Measurements from ENCODE around the gene PRSS53.

The PRSS53 gene

DNA sequence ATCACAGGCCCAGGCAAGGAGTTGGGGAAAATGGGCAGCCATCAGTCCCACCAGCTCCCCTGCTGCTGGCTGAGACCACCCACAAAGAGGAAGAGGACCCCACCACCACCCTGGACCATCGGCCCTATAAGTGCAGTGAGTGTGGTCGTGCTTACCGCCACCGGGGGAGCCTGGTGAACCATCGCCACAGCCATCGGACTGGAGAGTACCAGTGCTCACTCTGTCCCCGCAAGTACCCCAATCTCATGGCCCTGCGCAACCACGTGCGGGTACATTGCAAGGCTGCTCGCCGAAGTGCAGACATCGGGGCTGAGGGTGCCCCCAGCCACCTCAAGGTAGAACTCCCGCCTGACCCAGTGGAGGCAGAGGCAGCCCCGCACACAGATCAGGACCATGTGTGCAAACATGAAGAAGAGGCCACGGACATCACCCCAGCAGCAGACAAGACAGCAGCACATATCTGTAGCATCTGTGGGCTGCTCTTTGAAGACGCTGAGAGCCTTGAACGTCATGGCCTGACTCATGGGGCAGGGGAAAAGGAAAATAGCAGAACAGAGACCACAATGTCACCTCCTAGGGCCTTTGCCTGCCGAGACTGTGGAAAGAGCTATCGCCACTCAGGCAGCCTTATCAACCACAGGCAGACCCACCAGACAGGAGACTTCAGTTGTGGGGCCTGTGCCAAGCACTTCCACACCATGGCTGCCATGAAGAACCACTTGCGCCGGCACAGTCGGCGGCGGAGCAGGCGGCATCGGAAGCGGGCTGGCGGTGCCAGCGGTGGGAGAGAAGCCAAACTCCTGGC, 10.9 kb downstream of the PRSS53 start:
- peaks cover 7% of the 10 kb centered on the region for H3K4me1 ChIP-seq (ENCODE audit: control insufficient read depth, insufficient read depth, low read length, poor library complexity, severe bottlenecking)
- peaks cover 53% of the 10 kb centered on the region for H3K36me3 ChIP-seq (ENCODE audit: control insufficient read depth, insufficient read depth, low read length)

DNA sequence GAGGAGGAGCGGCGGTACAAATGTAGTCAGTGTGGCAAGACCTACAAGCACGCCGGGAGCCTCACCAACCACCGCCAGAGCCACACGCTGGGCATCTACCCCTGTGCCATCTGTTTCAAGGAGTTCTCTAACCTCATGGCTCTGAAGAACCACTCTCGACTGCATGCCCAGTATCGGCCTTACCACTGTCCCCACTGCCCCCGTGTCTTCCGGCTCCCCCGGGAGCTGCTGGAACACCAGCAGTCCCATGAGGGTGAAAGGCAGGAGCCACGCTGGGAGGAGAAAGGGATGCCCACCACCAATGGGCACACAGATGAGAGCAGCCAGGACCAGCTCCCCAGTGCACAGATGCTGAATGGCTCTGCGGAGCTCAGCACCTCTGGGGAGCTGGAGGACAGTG, 11.7 kb downstream of the PRSS53 start:
- Histone ChIP-seq H3K36me3 (ENCODE audit: control insufficient read depth, insufficient read depth, low read length) (peaks cover 47% of the 10 kb centered on the region), H3K27ac (ENCODE audit: insufficient read depth, low read length, poor library complexity, severe bottlenecking) (no peak overlapping the region), H3K9me3 (ENCODE audit: control insufficient read depth, low read length) (no peaks in the 10 kb centered on the region), H3K4me3 (ENCODE audit: insufficient read depth, low read depth, low read length, poor library complexity, severe bottlenecking) (no peak overlapping the region), H3K4me1 (ENCODE audit: control insufficient read depth, insufficient read depth, low read length, poor library complexity, severe bottlenecking) (peaks cover 15% of the 10 kb centered on the region), H3K27me3 (replicated peaks; ENCODE audit: control insufficient read depth, insufficient read depth, low read length, poor library complexity, severe bottlenecking) (no peaks in the 10 kb centered on the region)
- no peak for DNase-seq

More for the DNA sequence above, 10.9 kb downstream of the PRSS53 start:
- Histone ChIP-seq H3K27ac (ENCODE audit: insufficient read depth, low read length, poor library complexity, severe bottlenecking) (no peak overlapping the region), H3K9me3 (ENCODE audit: control insufficient read depth, low read length) (no peaks in the 10 kb centered on the region), H3K4me3 (ENCODE audit: insufficient read depth, low read depth, low read length, poor library complexity, severe bottlenecking) (no peak overlapping the region), H3K27me3 (replicated peaks; ENCODE audit: control insufficient read depth, insufficient read depth, low read length, poor library complexity, severe bottlenecking) (no peaks in the 10 kb centered on the region)
- no peak for DNase-seq

DNA sequence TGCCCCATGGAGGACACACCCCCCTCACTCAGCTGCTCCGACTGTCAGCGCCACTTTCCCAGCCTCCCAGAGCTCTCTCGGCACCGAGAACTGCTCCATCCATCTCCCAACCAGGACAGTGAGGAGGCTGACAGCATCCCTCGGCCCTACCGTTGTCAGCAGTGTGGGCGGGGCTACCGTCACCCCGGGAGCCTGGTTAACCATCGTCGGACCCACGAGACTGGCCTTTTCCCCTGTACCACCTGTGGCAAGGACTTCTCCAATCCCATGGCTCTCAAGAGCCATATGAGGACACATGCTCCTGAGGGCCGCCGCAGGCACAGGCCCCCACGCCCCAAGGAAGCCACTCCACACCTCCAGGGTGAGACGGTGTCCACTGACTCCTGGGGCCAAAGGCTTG, 12.4 kb downstream of the PRSS53 start:
- Histone ChIP-seq H3K27me3 (replicated peaks; ENCODE audit: control insufficient read depth, insufficient read depth, low read length, poor library complexity, severe bottlenecking) (no peaks in the 10 kb centered on the region), H3K36me3 (ENCODE audit: control insufficient read depth, insufficient read depth, low read length) (peaks cover 44% of the 10 kb centered on the region), H3K4me1 (ENCODE audit: control insufficient read depth, insufficient read depth, low read length, poor library complexity, severe bottlenecking) (peaks cover 20% of the 10 kb centered on the region), H3K4me3 (ENCODE audit: insufficient read depth, low read depth, low read length, poor library complexity, severe bottlenecking) (no peak overlapping the region), H3K27ac (ENCODE audit: insufficient read depth, low read length, poor library complexity, severe bottlenecking) (no peak overlapping the region), H3K9me3 (ENCODE audit: control insufficient read depth, low read length) (no peaks in the 10 kb centered on the region)
- no peak for DNase-seq

DNA sequence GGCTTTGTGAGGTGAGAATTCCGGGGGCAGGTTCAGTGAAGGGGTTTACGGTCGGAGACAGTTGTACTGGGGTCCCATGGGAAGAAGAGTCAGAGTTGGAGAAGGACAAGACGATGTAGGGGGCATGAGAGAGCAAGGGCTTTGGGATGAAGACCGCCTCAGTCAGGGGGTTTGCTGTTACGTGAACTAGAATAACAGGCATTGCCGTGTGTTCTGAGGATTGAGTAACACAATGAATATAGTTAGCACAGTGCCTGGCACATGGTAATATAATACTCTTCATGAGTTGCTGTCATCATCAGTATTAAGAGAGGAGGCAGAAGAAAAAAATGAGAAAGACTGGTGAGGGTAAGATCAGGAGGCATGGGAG, 13.9 kb downstream of the PRSS53 start:
- H3K36me3 ChIP-seq (ENCODE audit: control insufficient read depth, insufficient read depth, low read length), result peaks cover 36% of the 10 kb centered on the region
- peaks cover 20% of the 10 kb centered on the region for H3K4me1 ChIP-seq (ENCODE audit: control insufficient read depth, insufficient read depth, low read length, poor library complexity, severe bottlenecking)
- peak overlapping the region; percentile 91 for H3K4me3 ChIP-seq (ENCODE audit: insufficient read depth, low read depth, low read length, poor library complexity, severe bottlenecking)
- no peaks in the 10 kb centered on the region for H3K27me3 ChIP-seq (replicated peaks; ENCODE audit: control insufficient read depth, insufficient read depth, low read length, poor library complexity, severe bottlenecking)
- H3K9me3 ChIP-seq (ENCODE audit: control insufficient read depth, low read length), result no peaks in the 10 kb centered on the region
- peak overlapping the region; percentile 92 for H3K27ac ChIP-seq (ENCODE audit: insufficient read depth, low read length, poor library complexity, severe bottlenecking)
- DNase-seq, result no peak

DNA sequence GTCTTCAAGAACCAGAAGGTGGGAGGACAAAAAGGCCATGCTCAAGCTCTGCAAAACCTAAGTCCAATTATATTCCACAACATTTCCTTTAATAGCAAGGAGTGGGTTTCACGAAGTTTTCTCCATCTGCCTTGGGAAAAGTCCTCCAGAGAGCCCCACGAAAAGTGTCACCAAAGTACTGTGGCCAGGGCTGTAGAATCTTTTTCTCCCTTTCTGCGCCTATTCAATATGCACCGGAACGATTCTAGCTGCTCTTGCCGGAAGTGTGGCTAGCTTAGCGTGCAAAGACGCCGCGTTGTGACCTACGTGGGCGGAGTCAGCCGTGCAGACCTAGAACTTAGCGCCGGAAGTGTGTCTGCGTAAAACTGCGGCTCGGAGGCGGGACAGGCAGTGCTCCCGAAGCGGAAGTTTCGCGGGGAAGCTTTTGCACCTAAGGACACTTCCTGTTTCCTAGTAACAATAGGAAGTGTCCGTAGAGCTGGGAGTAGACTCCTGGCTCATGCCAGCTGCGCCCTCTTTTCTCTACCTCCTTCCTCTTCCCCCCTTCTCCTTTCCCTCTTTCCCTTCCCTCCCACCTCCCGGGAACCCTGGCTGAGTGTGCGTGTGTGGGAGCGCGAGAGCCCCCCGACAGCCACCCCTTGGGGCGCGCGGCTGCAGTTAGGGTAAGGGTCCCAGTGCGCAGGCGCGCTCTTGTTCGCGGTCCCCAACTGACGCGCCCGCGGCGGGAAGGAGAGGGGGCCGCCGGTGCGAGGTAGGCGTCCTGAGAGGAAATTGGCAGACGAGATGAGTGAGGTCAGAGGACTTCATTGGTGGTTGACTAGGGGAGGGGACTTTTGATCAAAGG, 14.6 kb downstream of the PRSS53 start, which contains the start of the genes ZNF646 and ZNF668:
Gene ZNF646, plus strand, starts transcription at position 453 of the 844 bp plus-strand sequence. CDS start 1,903 bp downstream, outside the sequence.
Gene ZNF668, minus strand, starts transcription at position 271 of the 844 bp plus-strand sequence. CDS start 9,781 bp downstream, outside the sequence.
- Histone ChIP-seq H3K4me1 (ENCODE audit: control insufficient read depth, insufficient read depth, low read length, poor library complexity, severe bottlenecking) (peaks cover 20% of the 10 kb centered on the region), H3K9me3 (ENCODE audit: control insufficient read depth, low read length) (no peaks in the 10 kb centered on the region), H3K36me3 (ENCODE audit: control insufficient read depth, insufficient read depth, low read length) (peaks cover 32% of the 10 kb centered on the region), H3K4me3 (ENCODE audit: insufficient read depth, low read depth, low read length, poor library complexity, severe bottlenecking) (peak within 1 kb of the TSS; percentile 91), H3K27me3 (replicated peaks; ENCODE audit: control insufficient read depth, insufficient read depth, low read length, poor library complexity, severe bottlenecking) (no peaks in the 10 kb centered on the region), H3K27ac (ENCODE audit: insufficient read depth, low read length, poor library complexity, severe bottlenecking) (peak within 1 kb of the TSS; percentile 92)
- DNase-seq, result peak; percentile 96 to 98 (median 97)

DNA sequence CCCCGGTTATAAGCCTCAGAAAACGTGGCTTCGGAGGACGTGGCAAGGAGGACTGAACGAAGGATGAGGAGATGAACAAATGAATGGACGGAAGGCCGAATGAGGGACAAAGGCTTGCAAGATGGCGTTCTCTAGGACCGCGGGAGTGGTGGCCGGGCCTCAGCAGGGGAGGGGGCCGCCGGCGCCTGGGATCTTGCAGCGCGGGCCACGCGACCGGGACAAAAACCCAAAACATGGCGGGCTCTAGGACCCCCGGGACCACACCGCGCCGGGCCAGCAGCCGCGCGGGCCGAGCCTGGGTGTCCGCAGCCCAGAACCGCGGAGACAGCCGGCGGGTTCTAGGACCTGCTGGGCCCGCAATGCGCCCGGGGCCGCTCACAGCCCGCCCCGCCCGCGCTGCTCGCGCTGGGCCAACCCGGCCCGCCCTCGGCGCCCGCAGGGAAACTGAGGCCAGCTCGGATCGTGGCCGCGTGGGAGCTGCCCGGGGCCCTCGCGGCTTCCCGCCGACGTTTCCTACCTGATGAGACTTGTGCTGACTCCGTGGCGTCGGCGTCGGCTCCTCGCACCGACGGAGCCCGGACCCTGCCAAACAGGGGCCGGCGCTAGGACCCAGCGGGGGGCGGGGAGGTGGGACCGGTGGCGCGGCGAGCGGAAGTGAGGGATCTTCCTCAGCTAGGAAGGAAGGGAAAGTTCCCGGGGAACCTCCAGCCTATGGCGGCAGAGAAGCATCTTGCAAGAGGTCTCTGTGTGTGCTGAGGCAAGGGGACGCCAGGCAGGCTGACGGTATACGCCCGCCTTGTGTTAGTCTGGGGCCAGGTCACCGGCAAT, 15.4 kb downstream of the PRSS53 start:
- Histone ChIP-seq H3K27me3 (replicated peaks; ENCODE audit: control insufficient read depth, insufficient read depth, low read length, poor library complexity, severe bottlenecking) (no peaks in the 10 kb centered on the region), H3K27ac (ENCODE audit: insufficient read depth, low read length, poor library complexity, severe bottlenecking) (peak overlapping the region; percentile 92), H3K9me3 (ENCODE audit: control insufficient read depth, low read length) (no peaks in the 10 kb centered on the region), H3K4me1 (ENCODE audit: control insufficient read depth, insufficient read depth, low read length, poor library complexity, severe bottlenecking) (peaks cover 20% of the 10 kb centered on the region), H3K36me3 (ENCODE audit: control insufficient read depth, insufficient read depth, low read length) (peaks cover 24% of the 10 kb centered on the region), H3K4me3 (ENCODE audit: insufficient read depth, low read depth, low read length, poor library complexity, severe bottlenecking) (peak overlapping the region; percentile 91)
- DNase-seq, result peak; percentile 77 to 80 (median 79)

DNA sequence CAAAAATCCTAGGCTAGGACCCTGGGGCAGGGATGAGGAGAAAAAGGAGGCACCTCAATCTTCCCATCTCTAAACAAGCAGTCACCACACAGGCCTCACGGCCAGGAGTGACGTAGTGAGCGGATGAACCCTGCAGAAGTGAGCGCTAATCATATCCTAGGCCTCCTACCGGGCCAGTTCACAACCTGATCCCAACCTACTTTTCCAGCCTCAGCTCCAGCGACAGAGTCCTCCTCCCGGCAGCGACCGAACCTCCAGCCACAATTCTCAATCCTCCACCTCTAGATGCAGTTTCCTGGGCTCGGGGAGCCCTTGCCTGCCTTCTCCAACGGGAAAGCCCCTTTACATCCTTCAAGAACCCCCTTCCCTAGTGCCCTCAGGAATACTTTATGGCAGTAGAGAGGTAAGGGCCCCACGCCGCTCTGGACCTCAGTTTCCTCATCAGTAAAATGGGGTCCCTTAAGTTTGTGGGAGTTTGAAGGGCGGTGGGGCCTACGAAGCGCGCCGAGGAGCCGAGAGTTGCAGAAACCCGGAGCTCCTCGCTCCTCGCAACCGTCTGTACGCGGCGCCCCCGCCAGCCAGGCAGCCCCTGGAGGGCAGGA, 16.1 kb downstream of the PRSS53 start:
- Histone ChIP-seq H3K27me3 (replicated peaks; ENCODE audit: control insufficient read depth, insufficient read depth, low read length, poor library complexity, severe bottlenecking) (no peaks in the 10 kb centered on the region), H3K9me3 (ENCODE audit: control insufficient read depth, low read length) (no peaks in the 10 kb centered on the region), H3K4me3 (ENCODE audit: insufficient read depth, low read depth, low read length, poor library complexity, severe bottlenecking) (peak overlapping the region; percentile 91), H3K36me3 (ENCODE audit: control insufficient read depth, insufficient read depth, low read length) (peaks cover 16% of the 10 kb centered on the region), H3K27ac (ENCODE audit: insufficient read depth, low read length, poor library complexity, severe bottlenecking) (peak overlapping the region; percentile 92), H3K4me1 (ENCODE audit: control insufficient read depth, insufficient read depth, low read length, poor library complexity, severe bottlenecking) (peaks cover 20% of the 10 kb centered on the region)
- no peak for DNase-seq

DNA sequence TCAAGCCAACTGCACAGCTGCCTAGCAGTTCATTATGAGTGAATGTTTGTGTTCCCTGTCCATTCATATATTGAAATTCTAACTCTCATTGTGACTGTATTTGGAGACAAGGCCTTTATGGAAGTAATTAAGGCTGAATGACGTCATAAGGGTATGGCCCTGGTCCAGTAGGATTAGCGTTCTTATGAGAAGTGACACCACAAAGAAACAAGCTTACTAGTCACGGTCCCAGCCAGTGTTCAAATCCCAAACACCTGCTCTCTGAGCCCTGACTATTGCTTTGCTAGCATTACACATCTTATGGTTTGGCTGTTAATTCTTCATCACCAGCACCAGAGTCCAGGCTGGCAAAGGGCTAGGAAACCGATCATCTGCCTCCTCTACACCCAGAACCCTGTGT, 16.9 kb downstream of the PRSS53 start:
- peaks cover 9% of the 10 kb centered on the region for H3K36me3 ChIP-seq (ENCODE audit: control insufficient read depth, insufficient read depth, low read length)
- no peaks in the 10 kb centered on the region for H3K27me3 ChIP-seq (replicated peaks; ENCODE audit: control insufficient read depth, insufficient read depth, low read length, poor library complexity, severe bottlenecking)
- H3K4me1 ChIP-seq (ENCODE audit: control insufficient read depth, insufficient read depth, low read length, poor library complexity, severe bottlenecking), result peaks cover 20% of the 10 kb centered on the region
- H3K4me3 ChIP-seq (ENCODE audit: insufficient read depth, low read depth, low read length, poor library complexity, severe bottlenecking), result no peak overlapping the region
- H3K27ac ChIP-seq (ENCODE audit: insufficient read depth, low read length, poor library complexity, severe bottlenecking), result peak overlapping the region; percentile 92
- no peak for DNase-seq
- no peaks in the 10 kb centered on the region for H3K9me3 ChIP-seq (ENCODE audit: control insufficient read depth, low read length)

DNA sequence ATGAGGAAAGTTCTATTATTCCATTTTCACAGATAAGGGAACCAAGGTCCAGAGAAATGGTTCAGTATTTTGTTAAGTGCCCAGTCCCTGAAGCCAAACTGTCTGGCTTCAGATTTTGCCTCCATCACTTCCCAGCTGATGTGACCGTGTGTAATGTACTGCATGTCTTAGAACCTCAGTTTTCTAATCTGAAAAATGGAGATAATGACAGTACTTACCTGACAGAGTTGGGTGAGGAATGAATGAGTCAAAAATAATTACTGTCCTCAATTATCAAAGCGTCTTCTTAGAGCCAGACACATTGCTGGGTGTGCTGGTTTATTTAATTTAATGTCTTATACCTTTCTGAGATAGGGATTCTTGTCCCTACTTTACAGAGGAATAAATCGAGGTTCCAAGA, 21.4 kb downstream of the PRSS53 start:
- no peak overlapping the region for H3K4me3 ChIP-seq (ENCODE audit: insufficient read depth, low read depth, low read length, poor library complexity, severe bottlenecking)
- no peaks in the 10 kb centered on the region for H3K27me3 ChIP-seq (replicated peaks; ENCODE audit: control insufficient read depth, insufficient read depth, low read length, poor library complexity, severe bottlenecking)
- no peak overlapping the region for H3K27ac ChIP-seq (ENCODE audit: insufficient read depth, low read length, poor library complexity, severe bottlenecking)
- H3K36me3 ChIP-seq (ENCODE audit: control insufficient read depth, insufficient read depth, low read length), result no peaks in the 10 kb centered on the region
- DNase-seq, result no peak
- peaks cover 27% of the 10 kb centered on the region for H3K4me1 ChIP-seq (ENCODE audit: control insufficient read depth, insufficient read depth, low read length, poor library complexity, severe bottlenecking)
- H3K9me3 ChIP-seq (ENCODE audit: control insufficient read depth, low read length), result no peaks in the 10 kb centered on the region

Measured in effector memory CD4-positive, alpha-beta T cell (primary cell).